Activated CD8-positive, alpha-beta memory T cell treated with anti-CD3 and anti-CD28 coated beads for 1 hour (primary cell): Measurements from ENCODE around the gene INSC.

Experiments
- DNase-seq, 2 donors: peaks; one replicate each; pipeline ENCODE4 v3.0.0-alpha.2; 2020; ENCODE audit warnings: low read depth in 1 of 2; ENCODE audit errors: extremely low read depth in 1 of 2

INSC gene

DNA sequence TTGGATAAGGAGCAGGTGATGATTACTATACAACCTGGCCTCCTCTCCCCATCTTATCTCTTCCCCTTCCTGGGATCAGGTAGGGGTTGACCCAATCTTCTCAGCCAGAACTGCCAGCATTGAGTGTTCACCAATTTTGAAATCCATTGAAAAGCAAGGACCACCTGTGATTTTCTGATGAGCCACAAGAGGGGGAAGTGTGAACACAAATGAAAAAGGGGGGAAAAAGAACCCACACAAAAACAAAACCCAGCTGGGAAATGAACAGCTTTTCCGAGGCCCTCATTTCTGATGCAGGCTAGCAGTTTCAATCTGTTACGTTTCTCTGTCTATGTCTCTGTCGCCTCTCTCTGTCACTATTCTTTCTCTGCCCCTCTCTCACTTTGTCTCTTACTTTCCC, 161.9 kb downstream of the INSC start:
- no peak for DNase-seq

DNA sequence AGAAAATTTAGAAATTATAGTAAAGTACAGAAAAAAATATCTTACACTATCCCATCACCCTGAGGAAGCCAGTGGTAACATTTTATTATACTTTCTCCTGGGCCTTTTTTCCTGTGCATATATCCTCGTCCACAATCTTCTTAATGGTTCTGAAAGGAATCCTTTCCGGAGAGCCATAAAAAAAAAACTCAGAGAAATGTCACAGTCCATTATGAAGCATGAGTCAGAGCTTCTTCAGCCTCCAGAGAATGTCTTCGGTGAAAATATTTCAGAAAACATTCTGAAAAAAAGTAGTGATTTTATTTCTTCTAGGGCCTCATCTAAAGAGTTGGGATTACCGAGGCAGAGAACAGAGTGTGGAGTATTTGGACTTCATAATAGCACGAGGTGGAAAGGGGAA, 163.4 kb downstream of the INSC start:
- DNase-seq, result no peak

DNA sequence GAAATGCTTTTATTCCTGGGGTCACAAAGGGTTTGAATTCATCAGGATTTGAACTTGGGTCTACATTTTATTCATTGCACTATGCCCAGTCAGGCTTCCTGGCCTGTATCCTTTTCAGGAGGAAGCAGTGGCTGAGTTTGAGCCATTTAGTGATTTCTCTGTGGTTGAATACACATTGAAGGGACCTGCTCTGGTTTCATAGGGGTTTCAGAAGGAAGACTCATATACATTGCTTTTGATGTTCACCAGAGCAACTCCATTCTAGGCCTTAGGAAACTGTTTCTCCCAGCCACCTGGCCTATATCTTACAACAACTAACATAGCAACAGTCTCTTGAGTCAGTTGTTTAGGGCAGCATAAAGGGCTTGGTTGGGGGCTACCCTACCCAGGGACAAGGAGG, 165.7 kb downstream of the INSC start:
- no peak for DNase-seq

DNA sequence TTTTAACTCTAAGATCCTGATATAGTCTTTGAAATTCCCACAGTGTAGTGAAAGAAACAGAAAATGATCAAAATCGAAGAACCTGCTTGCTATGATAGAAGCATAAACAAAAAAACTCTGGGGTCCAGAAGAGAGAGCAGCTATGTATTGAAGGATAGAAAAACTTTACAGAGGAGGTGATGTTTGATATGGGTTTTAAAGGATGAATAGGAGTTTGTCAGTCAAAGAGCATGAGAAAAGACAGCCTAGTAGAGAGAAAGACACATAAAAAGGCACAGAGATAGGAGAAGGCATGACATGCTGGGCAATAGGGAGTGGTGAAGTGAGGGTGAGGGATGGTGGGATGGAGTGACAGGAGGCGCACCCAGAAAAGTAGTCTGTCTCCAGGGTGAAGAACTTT, 168.0 kb downstream of the INSC start:
- DNase-seq, result no peak

DNA sequence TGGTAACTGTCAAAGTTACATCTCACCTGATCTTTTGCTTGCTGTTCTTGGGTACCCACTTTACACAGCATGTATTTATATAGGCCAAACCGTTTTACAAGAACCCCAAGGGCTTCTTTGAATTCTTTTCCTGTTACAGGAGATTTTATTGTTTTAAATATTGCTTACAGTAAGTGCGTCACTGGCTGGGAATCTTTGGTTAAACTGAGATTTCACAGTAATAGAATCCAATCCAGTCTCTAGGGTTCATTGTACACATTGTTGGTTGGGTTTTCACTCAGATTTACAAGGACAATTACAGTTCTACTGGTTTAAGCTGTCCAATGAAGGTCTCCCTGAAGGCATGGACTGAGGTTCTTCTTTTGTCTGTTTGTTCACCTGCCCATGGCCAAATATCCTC, 171.7 kb downstream of the INSC start:
- no peak for DNase-seq

DNA sequence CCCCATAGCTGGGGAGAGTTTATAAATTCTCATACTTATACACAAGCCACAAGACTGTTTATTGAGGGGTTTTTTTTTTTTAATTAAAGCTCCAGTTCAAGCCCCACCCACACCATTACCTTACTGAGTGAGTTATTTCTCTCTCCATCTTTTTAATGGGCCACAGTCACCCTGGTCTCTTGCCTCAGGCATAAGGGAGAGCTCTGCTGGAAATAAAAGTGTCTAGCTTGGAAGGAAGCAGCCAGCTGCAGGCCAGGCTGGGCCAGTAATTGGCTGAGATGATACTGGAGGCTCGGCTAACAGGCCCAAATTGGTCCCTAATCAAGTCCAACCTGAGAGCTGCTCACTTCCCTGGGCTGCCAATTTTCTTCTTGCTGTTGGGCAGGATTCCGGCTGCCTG, 174.1 kb downstream of the INSC start:
- DNase-seq, result no peak

DNA sequence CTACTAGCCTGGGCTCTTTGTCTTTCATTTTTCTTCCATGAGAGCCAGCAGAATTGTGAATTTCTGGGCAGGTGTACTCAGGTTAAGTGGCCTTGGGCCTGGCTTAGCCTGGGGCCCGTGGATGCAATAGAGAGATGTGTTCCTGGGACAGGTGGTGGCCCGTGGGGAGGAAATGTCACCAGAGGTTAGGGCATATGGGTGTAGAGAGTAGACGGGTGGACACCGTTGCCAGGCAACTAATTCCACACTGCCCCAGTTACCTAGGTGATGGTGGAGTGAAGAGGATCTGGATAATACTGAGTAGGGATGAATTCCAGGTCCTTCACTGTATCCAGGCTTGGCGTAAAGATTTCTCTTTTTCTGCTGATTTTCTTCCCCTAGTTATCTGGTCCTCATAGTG, 175.0 kb downstream of the INSC start:
- no peak for DNase-seq

DNA sequence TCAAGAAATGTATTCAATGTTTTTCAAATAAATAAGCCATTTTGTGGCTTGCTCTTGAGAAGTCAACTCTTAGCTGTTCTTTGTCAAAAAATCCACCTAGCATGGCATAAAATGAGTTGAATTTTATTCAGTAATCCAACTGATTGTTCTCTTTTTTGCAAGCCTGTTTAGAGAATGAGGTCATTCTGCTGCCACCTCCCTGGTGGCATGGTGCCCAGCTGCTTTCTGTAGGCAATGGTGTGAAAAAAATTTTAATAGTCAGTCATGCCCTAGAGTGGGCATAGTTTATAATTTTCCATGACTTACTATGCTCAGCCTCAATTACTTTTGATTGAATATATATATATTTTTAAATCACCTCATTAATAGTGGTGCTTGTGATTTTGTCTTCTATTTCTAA, 177.2 kb downstream of the INSC start:
- DNase-seq, result no peak

DNA sequence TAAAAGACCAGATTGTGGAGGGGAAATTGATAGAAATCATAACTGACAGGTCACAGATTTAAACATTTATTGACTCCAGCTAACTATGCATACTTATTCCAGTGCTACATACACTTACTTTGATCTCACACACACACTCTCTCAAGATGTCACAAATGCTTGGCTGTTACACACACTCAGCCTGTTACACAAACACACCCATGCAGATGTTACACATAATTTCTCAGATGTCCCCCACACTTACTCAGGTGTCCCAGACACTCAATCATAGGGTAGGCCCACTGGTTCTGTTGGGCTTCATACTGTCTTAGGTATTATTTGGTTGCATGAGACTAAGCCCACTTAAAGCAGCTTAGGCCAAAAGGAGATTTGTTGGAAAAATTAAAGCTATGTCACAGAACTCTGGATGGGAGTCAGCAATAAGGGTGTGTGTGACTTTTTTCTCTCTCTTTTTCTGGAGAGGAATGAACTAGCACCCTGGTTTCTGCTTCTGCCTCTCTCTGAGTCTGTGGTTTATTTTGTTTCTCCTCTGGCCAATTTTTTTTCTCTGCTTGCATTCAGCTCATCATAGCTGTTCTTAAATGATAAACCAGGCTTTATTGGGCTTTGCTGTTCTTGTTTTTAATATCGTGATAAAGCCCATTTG, 179.4 kb downstream of the INSC start:
- DNase-seq, result no peak

DNA sequence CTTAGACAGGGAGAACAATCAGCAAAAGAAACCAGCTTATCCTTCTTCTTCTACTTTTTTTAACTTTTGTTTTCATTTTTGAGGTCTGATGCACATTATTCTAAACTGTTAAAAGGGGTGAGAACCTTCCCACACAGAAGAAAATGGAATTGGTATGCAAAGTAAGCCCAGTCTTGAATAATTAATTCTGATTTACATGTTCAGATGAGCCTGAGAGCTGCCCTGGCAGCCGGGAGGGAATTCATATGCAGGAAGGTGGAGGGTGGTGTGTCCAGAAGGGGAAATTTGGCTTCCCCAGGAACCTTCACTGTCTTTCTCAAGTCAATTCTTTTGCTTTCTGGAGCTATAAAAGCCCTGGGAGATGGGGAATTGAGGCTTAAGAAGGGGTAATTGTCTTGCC, 181.0 kb downstream of the INSC start:
- no peak for DNase-seq
